GM03348 (cell line): ENCODE measurements around the gene OR52E6.
A peak's percentile ranks its signal among the peaks of the same experiment; 100 is the strongest.

ENCODE experiments used
- DNase-seq: peaks from one replicate; pipeline ENCODE4 v3.0.0; 2012; ENCODE audit warnings: low spot score

The OR52E6 gene

DNA sequence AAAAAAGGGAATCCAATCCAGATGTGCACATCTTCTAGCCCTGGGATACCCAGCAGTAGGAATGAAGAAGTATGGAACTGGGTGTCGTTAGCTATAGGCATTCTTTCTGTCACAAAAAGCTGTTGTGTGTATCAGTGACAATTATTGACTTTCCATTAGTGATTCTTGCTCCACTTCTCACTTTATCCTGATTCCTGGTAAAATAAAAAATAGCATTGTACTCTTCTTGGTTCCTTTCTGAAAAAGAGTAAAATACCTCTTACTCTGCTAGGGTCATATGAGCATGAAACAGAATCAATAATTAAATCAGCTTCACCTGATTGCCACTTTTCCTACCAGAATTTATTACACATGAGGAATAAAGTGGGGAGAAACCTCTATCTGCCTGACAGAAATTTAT, at the start of gene OR52E6:
TSS of gene OR52E6 (minus strand) at position 101 of the 400 bp plus-strand sequence. CDS start at position 101, 0 bp downstream.
- no peak for DNase-seq

DNA sequence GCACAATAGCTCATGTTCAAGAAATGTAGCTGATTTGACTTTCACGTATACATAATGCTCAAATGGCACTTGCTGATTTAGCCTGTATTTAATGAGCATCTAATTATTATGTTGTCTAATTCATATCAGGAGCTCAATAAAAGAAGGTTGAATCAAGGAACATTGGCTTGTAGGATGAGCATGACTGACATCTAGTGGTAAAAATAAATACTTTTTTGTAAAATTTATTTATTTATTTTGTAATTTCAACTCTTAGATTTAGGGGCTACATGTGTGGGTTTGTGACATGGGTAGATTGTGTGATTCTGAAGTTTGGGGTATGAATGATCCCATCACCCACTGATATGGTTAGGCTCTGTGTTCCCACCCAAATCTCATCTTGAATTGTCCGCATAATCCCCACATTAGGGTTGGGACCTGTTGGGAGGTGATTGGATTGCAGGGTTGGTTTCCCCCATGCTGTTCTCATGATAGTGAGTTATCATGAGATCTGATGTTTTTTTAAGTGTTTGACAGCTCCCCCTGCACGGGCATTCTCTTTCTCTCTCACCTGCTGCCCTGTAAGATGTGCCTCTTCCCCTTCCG, 49.6 kb upstream of the OR52E6 start:
- peak; percentile 18 for DNase-seq

DNA sequence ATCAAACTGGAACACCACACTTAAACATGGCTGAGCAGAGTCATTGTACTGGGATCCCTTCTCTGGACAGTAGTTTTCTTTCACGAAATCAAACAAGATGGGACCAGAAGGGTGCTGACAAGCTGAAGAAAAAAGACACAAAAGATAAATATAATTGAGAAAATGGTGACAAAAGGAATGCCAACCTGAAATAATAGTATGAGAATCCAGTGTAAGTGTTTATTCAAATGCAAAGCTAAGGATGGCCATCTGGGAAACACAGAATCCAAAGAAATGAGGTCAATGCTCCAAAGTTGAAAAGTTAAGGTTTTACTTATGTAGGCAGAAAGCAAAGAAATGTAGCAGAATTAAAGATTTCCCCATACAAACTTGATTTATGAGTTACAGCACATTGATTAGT, 46.0 kb upstream of the OR52E6 start:
- DNase-seq = no peak

DNA sequence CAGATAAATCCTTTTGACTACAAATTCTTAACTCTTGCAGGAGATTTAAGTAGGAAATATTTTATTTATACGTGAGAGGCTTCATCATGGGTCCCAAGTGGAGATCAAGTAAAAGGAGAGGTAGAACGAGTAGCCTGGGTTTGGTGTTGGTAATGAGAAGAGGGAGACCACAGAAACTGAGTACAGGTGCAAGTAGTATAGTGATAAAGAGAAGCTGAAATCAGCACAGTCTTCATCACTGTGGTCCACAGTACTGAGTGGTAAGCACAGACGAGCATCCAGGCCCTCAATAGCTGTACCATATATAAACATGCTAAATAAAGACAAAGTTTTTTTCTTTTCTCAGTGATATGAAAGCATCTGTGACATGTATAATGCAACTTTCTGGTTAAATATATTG, 45.5 kb upstream of the OR52E6 start:
- no peak for DNase-seq

DNA sequence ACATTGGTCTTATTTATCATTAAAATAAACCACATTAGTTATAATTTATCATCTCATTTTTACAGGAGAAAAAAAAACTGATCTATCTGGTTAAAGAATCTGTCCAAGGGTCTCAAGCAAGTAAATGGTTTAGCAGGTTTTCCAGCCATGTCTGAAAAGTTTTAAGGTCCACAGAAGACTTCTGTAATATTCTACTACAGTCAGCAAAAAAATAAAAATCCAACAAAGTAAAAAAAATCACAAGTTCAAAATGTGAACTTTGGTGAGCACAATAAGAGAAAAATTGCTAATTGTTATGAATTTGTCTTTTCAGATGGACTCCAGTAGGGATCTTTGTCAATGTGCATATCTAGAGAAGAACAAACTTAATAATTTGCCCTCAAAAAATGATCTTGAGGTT, 40.1 kb upstream of the OR52E6 start:
- no peak for DNase-seq

DNA sequence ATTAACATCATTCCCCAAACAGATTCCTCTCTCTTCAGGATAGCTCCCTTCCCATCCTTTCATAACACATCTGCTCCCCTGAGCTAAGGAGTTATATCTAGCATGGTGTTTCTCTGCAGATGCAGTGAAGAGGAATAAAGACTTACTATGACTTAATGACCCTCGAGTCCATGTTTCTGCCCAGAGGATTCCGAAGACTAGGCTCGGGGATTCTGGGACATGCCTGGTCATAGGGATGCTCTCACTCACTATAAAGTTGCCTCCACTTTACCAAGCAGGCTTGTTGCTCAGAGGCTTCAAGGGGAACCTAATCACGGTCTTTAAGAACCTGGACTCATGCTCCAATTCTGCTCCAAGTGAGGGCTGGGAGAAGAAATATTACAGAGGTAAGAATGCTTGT, 38.6 kb upstream of the OR52E6 start, which contains the start of gene OR52E4:
TSS of gene OR52E4 (plus strand) at position 301 of the 400 bp plus-strand sequence. CDS start 3,664 bp downstream, outside the sequence.
- DNase-seq = no peak

DNA sequence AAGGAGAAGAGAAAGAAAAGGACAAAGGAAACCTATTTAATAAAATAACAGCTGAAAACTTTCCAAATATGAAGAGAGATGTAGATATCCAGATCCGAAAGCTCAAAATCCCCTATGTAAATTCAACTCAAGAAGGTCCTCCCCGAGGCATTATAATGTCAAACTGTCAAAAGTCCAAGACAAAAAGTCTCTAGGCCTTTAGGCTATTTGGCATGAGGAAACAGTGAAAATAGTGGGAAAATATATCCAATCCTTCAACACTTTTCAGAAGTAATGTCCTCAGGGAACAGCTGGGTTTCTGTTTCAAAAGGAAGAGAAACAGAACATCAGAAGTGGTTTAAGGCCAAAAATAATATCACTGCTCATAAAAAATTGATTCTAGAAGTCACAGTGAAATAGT, 36.9 kb upstream of the OR52E6 start:
- no peak for DNase-seq

DNA sequence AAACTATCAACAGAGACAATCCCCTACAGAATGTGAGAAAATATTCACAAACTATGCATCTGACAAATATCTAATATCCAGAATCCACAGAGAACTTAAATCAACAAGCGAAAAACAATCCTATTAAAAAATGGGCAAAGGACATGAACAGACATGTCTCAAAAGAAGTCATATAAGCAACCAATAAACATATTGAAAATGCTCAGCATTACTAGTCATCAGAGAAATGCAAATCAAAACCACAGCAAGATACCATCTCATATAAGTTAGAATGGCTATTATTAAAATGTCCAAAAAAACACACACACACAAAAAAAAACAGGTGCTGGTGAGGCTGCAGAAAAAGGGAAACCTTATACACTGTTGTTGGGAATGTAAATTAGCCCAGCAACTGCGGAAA, 24.1 kb upstream of the OR52E6 start:
- no peak for DNase-seq

DNA sequence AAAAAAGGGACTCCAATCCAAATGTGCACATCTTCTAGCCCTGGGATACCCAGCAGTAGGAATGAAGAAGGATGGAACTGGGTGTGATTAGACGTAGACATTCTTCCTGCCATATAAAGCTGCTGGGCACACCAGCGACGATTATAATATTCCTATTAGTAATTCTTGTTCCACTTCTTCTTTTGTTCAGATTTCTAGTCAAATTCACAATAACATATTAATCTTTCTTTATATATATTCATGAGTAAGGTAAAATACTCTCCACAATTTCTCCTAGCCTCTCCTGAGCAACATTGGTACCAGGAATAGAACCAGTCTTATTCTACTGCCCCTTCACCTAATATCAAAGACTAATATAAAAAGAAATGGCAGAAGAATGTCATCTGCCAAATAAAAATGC, 15.9 kb upstream of the OR52E6 start, which contains the start of gene OR52E8:
TSS of gene OR52E8 (minus strand) at position 101 of the 400 bp plus-strand sequence. CDS start at position 101, 0 bp downstream.
- no peak for DNase-seq

DNA sequence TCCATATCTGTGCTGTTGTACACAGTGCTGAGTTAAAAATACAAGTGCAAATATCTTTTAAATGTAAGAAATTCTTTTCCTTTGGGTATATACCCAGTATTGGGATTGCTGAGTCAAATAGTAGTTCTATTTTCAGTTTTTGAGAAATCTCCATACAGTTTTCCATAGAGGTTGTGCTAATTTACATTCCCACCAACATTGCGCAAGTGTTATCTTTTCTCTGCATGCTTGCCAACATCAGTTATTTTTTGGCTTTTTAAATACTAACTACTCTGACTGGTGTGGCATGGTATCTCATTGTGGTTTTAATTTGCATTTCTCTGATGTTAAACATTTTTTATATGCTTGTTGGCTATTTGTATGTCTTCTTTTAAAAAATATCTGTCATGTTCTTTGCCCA, 9.3 kb upstream of the OR52E6 start:
- DNase-seq = no peak

DNA sequence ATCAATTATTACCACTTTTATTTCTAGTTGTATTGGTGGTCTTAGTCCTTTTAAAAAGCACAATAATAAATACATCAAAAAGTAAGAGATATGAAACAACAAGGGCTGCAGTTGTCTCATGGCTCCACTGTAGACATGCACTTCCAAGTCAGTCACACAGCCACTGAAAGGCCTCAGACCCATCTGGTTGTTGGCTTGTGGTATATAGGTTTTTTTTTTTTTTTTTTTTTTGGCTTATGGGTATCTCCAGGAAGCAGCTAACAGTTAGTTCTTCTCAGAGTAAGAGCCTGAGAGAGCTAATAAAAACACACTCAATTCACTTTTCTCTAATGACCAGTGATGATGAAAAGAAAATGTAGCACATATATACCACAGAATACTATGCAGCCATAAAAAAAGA, 6.0 kb upstream of the OR52E6 start:
- no peak for DNase-seq

DNA sequence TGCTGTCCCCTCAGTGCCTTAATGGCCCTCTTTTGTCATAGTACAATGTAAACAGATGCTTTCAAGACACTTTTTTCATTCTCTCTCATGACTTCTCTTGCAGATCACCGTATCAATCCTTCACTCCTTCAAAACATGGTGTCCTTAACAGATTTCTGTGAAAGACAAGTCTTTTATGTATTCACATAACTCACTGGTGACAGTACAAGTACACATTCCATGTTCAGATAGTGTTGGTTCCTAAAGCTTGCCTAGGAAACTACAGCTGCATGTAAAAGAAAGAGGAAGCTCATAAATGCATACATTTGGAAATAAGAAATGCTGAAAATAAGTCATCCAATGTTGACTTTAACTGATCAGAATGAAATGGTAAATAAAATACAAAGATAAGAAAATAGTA, 5.0 kb upstream of the OR52E6 start:
- no peak for DNase-seq

DNA sequence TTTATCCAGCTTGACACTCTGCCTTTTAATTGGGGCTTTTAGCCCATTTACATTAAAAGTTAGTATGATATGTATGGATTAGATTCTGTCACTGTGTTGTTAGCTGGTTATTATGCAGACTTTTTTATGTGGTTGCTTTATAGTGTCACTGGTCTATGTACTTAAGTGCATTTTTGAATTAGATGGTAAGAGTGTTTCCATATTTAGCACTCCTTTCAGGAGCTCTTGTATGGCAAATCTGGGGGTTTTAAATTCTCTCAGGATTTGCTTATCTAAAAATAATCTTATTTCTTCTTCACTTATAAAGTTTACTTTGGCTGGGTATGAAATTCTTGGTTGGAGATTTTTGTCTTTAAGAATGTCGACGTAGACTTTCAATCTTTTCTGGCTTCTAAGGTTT, 4.0 kb downstream of the OR52E6 start:
- DNase-seq = no peak

DNA sequence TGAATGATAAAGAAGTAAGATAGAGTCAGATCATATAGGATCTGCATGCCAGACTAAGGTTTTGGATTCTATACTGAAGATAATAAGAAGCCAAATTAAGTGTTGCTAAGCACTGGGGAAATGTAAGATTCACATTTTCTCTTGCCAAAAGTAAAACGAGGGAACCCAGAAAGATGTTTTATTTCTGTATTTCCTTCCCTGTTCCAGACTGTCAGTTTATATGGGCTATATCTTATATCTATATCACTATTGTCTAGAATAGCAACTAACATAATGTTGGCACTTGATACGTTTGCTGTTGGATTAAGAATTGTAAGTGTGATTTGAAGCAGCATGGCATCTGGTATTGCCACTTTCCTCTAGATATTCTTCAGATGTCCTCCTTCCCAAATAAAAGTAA, 8.3 kb downstream of the OR52E6 start:
- no peak for DNase-seq

DNA sequence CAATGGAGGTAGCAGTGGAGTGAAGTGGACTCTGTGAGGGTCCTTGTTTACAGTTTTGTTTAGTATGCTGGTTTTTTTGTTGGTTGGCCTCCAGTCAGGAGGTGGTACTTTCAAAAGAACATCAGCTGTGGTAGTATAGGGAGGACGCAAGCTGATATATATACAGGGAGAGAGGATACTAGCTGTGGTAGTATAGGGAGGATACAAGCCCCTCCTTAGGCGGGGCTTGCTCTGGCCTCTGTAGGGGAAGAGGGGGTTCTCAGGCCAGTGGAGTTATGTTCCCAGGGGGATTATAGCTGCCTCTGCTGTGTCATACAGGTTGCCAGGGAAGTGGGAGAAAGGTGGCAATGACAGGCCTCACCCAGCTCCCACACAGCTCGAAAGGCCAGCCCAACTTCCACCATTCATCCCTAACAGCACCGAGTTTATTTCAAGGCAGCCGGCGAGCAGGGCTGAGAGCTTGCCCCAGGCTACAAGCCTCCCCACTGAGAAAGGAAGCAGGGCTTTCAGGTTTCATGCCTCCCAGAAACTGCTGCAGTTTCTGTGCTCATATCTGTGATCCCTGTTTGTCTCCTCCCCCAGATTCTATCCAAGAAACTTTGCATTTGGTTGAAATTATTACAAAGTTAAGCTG, 10.4 kb downstream of the OR52E6 start:
- no peak for DNase-seq

DNA sequence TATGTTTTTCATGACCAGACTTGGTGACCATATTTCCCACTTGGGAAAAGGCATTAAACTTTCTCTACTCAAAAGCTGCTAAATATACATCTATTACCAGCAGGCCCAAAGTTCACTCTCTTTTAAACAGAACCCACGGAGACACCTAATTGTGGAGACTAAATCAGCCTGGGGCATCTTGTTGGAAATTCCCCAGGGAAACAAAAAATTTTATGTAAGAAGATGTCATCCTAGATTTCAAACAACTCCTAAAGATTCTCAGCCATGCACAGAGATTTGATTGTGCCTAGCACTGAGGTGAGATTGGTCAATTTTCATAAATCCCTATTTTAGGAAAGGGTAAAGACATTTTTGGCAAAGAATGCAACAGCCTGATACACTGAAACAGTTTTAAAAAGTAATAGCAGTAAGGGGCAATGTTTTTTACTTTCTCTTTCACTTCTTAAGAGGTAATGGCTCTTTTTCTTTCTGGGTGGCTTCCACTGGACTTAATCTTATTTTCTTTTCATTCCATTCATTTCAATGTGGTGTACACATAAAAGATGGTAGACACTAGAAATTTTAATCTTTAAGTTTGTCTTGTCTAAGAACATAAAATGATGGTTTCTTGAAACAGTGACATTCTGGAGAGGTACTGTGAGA, 23.3 kb downstream of the OR52E6 start:
- no peak for DNase-seq

DNA sequence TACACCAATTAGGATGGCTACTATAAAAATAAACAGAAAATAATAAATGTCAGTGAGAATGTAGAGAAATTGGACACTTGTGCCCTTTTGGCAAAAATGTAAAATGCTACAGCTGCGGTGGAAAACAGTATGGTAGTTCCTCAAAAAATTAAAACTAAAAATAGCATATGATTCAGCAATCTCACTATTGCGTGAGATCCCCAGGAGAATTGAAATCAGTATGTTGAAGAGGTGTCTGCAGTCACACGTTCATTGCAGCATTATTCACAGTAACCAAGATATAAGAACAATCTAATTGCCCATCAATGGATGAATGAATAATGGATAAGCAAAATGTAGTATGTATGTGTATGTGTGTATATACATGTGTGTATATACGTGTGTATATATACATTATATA, 26.2 kb downstream of the OR52E6 start:
- DNase-seq = no peak

DNA sequence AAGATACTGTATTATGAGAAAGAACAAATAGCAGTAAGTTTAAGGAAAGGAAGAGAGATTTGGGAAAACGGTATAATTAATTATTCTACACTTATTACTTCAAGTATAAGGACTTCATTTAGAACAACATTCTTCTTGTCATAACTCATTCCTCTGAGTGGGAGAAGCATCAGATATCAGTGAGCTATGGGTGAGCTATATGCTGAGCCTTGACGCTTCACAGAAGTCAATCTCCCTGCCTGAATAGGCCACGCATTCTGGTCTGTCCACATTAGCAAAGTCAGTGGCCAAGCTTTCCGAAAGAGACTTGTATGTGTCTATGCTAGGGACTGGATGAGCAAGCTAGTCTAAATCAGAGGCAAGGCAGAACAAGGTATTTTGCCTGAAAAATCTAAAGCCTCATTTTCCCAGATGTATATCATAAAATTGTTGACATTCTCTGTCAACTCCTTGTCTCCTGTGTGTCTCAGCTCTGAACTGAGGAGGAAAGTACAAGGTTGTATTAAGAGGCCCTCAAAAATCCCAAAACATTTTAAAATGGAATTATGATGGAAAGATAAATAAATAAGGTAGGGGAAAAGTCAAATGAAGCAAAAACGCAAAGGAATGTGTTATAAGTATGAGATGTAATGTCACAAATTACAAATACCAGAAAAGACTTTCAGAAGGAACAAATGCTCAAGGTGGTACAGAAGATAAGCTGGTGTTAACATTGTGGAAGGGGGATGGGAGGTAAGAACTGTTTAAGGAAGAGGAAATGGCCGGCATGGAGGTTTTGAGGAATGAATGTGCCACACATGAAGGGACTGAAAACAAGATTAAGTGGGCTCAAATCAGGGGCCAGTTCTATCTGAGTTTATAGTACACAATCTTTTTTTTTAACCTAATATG, 31.5 kb downstream of the OR52E6 start:
- DNase-seq = no peak

DNA sequence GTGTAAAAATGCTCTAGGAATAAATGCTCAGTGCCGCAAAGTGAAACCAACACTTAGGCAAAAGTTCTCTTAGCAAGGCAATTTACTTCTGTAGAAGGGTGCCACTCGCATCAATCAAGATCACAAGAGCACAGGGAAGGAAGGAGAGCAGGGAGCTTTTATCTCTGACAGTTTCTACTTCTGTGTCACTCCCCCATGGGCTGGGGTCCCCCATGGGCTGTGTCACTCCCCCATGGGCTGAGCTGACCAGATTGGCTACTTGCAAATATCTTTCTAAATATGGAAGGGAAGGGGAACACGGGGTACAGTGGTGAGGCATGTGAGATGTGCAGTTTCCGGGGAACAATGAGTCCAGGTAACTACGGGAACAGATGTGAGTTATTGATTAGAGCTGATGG, 32.6 kb downstream of the OR52E6 start:
- DNase-seq = no peak

DNA sequence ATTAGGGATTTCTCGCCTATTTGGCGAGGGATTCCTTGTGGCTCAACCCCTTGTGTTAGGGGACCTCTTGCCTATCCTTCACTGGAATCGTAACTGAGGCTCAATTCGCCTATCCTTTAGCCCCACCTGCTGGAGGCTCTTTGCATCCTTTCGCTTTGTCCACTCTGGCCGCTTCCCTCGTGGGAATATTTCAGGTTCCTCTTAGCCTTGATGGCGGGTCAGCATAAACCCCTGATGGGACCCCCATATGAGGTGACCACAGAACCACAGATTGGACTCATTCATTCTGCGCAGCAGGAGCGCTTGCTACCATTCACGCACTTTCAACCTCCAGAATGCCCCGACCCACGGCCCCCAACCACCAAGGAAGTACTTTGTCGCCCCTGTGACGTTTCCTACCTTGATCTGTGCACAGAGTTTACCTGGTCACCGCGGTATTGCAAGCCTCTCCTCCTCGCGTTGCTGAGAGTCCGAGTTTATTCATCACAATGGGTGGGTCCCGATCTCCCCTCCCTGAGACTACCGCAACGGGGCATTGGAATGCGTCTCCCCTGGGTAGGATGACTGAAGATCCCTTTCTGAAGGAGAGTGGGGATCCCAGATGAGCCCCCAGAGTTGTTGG, 33.1 kb downstream of the OR52E6 start, which contains the start of gene OR52N2:
TSS of gene OR52N2 (plus strand) at position 425 of the 622 bp plus-strand sequence. CDS start 11,412 bp downstream, outside the sequence.
- DNase-seq = peak; percentile 76

DNA sequence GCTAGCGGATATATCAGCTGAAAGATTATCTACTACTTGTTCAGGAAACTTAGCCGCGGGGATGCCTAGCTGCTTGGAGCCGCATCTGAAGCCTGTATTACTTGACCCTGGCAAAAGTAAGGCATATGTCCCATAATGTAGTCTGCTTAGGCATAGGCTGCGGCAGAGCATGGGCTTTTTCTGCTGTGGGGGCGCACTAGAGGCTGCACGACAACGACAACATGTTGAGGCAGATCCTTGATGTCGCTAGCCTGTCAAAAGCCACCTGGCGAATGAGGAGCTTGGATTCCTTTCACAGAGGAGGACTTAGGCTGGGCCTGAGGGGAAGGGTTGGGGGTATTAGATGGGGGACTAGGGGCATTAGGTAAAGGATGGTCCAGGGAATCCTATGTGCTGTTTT, 34.1 kb downstream of the OR52E6 start:
- DNase-seq = no peak

DNA sequence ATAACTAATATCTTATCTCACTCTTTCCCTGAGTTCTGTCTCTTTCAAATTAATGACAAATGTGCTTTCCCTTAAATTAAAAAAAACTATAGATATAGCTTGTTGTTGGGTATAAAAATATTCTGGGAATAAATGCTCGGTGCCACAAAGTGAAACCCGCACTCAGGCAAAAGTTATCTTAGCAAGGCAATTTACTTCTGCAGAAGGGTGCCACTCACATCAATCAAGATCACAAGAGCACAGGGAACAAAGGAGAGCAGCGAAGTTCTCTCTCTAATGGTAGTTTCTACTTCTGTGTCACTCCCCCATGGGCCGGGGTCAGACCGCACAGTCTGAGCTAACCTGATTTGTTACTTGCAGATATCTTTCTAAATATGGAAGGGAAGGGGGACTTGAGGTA, 37.7 kb downstream of the OR52E6 start:
- DNase-seq = no peak
